Esophagus (tissue), 2 donors: ENCODE measurements around the gene MAFF. TPM values are rescaled to one million over a fixed set of nuclear protein-coding genes. Genes with fewer than 3 reads are reported as not detected.

ENCODE experiments used
- H3K27ac ChIP-seq, 2 donors: one replicate each; pipeline ENCODE4 v1.5.1; 2013; ENCODE audit warnings: low read depth in 2 of 2, mild to moderate bottlenecking in 2 of 2, inconsistent platforms in 1 of 2, low read length in 1 of 2, moderate library complexity in 1 of 2
- H3K27me3 ChIP-seq, 2 donors: one replicate each; pipeline ENCODE4 v1.6.1; 2013; ENCODE audit warnings: low read length in 2 of 2, control low read depth in 1 of 2, mild to moderate bottlenecking in 1 of 2; ENCODE audit not compliant: insufficient read depth in 2 of 2, control insufficient read depth in 1 of 2
- H3K36me3 ChIP-seq, 2 donors: one replicate each; pipeline ENCODE4 v1.6.1; 2013; ENCODE audit warnings: low read length in 1 of 2; ENCODE audit not compliant: control insufficient read depth in 2 of 2, insufficient read depth in 2 of 2
- H3K4me1 ChIP-seq, 2 donors: one replicate each; pipeline ENCODE4 v1.6.1; 2013; ENCODE audit warnings: low read length in 1 of 2; ENCODE audit not compliant: control insufficient read depth in 2 of 2, insufficient read depth in 2 of 2
- H3K4me3 ChIP-seq, 2 donors: one replicate each; pipeline ENCODE4 v1.5.1; 2013; ENCODE audit warnings: low read length in 2 of 2, mild to moderate bottlenecking in 2 of 2, low read depth in 1 of 2, moderate library complexity in 1 of 2
- H3K9me3 ChIP-seq, 2 donors: one replicate each; pipeline ENCODE4 v1.6.1; 2013; ENCODE audit warnings: mild to moderate bottlenecking in 2 of 2, low read depth in 1 of 2, low read length in 1 of 2, moderate library complexity in 1 of 2; ENCODE audit not compliant: control insufficient read depth in 2 of 2, insufficient read depth in 1 of 2
- WGBS, 2 donors: extraction: QIAGEN DNeasy Blood & Tissue Kit; methylation state at CpG; one replicate each; pipeline ENCODE4 v1.1.7; 2013; 5-methylcytosine and 5-hydroxymethylcytosine counted together
- polyA plus RNA-seq, 2 donors: library from polyadenylated mRNA; stranded (reverse); fragments of 200-250 nt; gene quantifications; one replicate each; pipeline ENCODE4 v1.2.3, GENCODE V29; 2013
- donor health status: healthy with polysubstance abuse.
- donor health status: Bipolar disorder and iron deficiency.

The MAFF gene
- polyA plus RNA-seq, 2 donors, result 34.7 to 99.6 TPM

GRCh38 chr22:38264322-38264843, 62.6 kb downstream of the MAFF start:
- H3K27me3 ChIP-seq, result no peaks in the 10 kb centered on the region
- 80 to 82% methylated on average over 6 of the region's 6 CpGs for WGBS, 2 donors

More at GRCh38 chr22:38264322-38264843, 62.6 kb downstream of the MAFF start:
- H3K9me3 ChIP-seq, result no peaks in the 10 kb centered on the region
- H3K4me1 ChIP-seq, result peaks cover 3 to 8% of the 10 kb centered on the region in 2 donors
- H3K27ac ChIP-seq, result no peak overlapping the region
- no peak overlapping the region for H3K4me3 ChIP-seq
- peaks cover 0 to 3% of the 10 kb centered on the region in 2 donors for H3K36me3 ChIP-seq

Other genes with a start within 250 kb of the MAFF start
- under 1 TPM; 0.16 to 0.39 TPM for gene C22orf23, start 248.4 kb upstream of the MAFF start, polyA plus RNA-seq
- 100 to 1,000 TPM in 1 of 2 donors, 10 to 100 TPM in 1; 84.8 to 114 TPM for gene POLR2F, start 248.3 kb upstream of the MAFF start, polyA plus RNA-seq
- under 1 TPM; 0.63 to 0.99 TPM for gene SOX10, start 217.4 kb upstream of the MAFF start, polyA plus RNA-seq
- 10 to 100 TPM; 25.3 to 25.6 TPM for gene PICK1, start 144.6 kb upstream of the MAFF start, polyA plus RNA-seq
- gene SLC16A8, start 117.8 kb upstream of the MAFF start, polyA plus RNA-seq, result under 1 TPM; 0.25 to 0.41 TPM
- gene BAIAP2L2, start 91.3 kb upstream of the MAFF start, polyA plus RNA-seq, result 10 to 100 TPM in 1 of 2 donors, 1 to 10 TPM in 1; 2.6 to 34.5 TPM
- gene PLA2G6, start 20.2 kb upstream of the MAFF start, polyA plus RNA-seq, result 10 to 100 TPM; 14.5 to 36.3 TPM
- gene TMEM184B, start 71.0 kb downstream of the MAFF start, polyA plus RNA-seq, result 10 to 100 TPM; 10.8 to 14.4 TPM
- gene CSNK1E, start 115.4 kb downstream of the MAFF start, polyA plus RNA-seq, result 100 to 1,000 TPM in 1 of 2 donors, 10 to 100 TPM in 1; 69.4 to 152 TPM